GM21360 (cell line): ENCODE results near the gene RCN2.
"Not testable (repeated sequence)": the region's sequence is repeated elsewhere in the genome, so short reads cannot be mapped to it uniquely, and the experiment has no call there.

Source experiments
- ATAC-seq: cut with Tn5 transposase; IDR thresholded peaks from one replicate; pipeline ENCODE4 v1.9.1; 2021; ENCODE audit warnings: mild to moderate bottlenecking, moderate library complexity; ENCODE audit not compliant: unreplicated experiment

Gene RCN2

GRCh38 chr15:76930831-76931396, 635 bp upstream of the RCN2 start:
- no peak for ATAC-seq

GRCh38 chr15:76932135-76932966, 802 bp downstream of the RCN2 start:
- no peak for ATAC-seq

- ATAC-seq: no peak
Measured at GRCh38 chr15:76935620-76936019, 4.1 kb downstream of the RCN2 start.

GRCh38 chr15:76936671-76937070, 5.1 kb downstream of the RCN2 start:
- ATAC-seq: no peak

GRCh38 chr15:76938752-76939151, 7.2 kb downstream of the RCN2 start:
- ATAC-seq: no peak

- ATAC-seq: no peak
Measured at GRCh38 chr15:76939715-76940114, 8.2 kb downstream of the RCN2 start.

GRCh38 chr15:76941636-76942035, 10.1 kb downstream of the RCN2 start:
- no peak for ATAC-seq

- ATAC-seq: no peak
Measured at GRCh38 chr15:76942331-76942730, 10.8 kb downstream of the RCN2 start.

GRCh38 chr15:76945494-76946093, 14.0 kb downstream of the RCN2 start:
- ATAC-seq: no peak

GRCh38 chr15:76947454-76947853, 15.9 kb downstream of the RCN2 start:
- ATAC-seq: no peak

- no peak for ATAC-seq
Measured at GRCh38 chr15:76951220-76951619, 19.7 kb downstream of the RCN2 start.

GRCh38 chr15:76953913-76954312, 22.4 kb downstream of the RCN2 start:
- ATAC-seq: no peak

- ATAC-seq: no peak
Measured at GRCh38 chr15:76954744-76955143, 23.2 kb downstream of the RCN2 start.

- no peak for ATAC-seq
Measured at GRCh38 chr15:76961268-76962011, 29.9 kb downstream of the RCN2 start.

- no peak for ATAC-seq
Measured at GRCh38 chr15:76962337-76963013, 30.9 kb downstream of the RCN2 start.

GRCh38 chr15:76963596-76963995, 32.0 kb downstream of the RCN2 start:
- no peak for ATAC-seq

- ATAC-seq: no peak
Measured at GRCh38 chr15:76964157-76964556, 32.6 kb downstream of the RCN2 start.

GRCh38 chr15:76966051-76966450, 34.5 kb downstream of the RCN2 start:
- ATAC-seq: not testable (repeated sequence)

GRCh38 chr15:76967067-76967466, 35.5 kb downstream of the RCN2 start:
- ATAC-seq: no peak

GRCh38 chr15:76968306-76968705, 36.8 kb downstream of the RCN2 start:
- no peak for ATAC-seq
